OCI-M2 (cell line): ENCODE measurements around the gene INSL3.
A peak's percentile ranks its signal among the peaks of the same experiment; 100 is the strongest.
"Not testable (repeated sequence)": the region's sequence is repeated elsewhere in the genome, so short reads cannot be mapped to it uniquely, and the experiment has no call there.

Source experiments
- DNase-seq: peaks from one replicate; lab custom pipeline; 2025; ENCODE audit not compliant: unreplicated experiment; lab: John Stamatoyannopoulos, UW

The INSL3 gene

DNA sequence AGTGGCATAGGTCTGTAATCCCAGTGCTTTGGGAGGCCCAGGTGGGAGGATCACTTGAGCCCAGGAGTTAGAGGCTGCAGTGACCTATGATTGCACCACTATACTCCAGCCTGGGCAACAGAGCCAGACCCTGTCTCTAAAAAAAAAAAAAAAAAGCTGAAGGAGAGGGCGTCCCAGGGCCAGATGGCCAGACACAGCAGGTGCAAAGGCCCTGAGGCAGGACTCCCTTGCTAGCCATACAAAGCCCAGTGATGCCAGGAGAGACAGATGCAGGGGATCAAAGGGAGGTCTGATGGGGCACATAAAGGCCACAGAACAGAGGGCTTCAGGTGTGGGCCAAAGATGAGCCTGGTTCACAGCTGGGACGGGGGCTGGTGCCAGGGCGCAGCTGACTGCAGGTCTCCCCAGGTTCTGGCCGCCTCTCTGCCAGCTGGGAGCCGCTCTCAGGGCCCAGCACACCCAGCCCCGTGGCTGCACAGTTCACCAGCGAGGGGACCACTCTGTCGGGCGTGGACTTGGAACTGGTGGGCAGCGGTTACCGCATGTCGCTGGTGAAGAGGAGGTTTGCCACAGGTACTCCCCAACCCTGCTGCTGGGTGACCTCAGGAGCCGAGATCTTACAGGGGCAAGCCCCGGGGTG lies 33.9 kb downstream of the INSL3 start:
- no peak for DNase-seq

DNA sequence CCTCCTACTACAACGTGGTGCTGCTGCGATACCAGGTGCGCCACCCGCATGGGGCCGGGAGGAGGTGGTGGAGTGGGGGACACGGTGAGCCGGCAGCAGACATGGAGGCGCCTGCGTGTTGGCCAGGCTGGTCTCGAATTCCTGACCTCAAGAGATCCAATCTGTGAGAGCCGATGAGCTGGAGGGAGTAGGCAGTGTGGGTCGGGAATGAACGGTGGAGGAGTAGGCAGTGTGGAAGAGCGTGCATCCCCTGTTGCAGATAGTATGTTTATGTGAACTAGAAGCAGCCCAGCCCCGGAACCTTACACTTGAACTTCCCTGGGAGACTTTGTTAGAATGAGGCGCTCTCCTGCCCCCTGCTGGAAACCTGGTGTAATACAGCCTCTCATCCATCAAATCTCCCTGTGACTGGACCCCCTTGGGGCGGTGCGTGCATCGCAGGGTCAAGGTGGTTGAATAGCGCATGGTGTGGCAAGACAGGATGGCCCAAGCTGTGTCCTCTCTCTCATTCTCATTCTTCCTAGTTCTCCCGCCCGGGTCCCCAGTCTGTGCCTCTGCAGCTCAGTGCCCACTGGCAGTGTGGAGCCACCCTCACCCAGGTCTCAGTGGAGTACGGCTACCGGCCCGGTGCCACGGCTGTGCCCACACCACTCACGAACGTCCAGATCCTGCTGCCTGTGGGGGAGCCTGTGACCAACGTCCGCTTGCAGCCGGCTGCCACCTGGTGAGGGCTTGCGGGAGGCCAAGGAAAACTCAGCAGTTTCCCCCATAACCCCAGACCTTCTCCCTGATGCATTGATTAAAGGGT lies 36.9 kb downstream of the INSL3 start:
- DNase-seq, result peak; percentile 67

DNA sequence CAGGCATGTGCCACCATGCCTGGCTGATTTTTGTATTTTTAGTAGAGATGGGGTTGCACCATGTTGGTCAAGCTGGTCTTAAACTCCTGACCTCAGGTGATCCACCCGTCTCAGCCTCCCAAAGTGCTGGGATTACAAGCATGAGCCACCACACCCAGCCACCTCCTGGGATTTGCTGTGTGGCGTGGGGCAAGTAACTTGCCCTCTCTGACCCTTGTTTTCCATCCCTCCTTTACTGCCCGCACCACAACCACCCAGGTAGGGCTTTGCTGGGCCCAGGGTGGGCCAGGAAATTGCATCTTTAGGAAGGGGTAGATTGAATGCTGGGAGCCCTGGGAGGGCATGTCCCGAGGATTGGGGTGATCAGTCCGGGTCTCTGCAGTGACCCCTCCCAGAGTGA lies 37.6 kb downstream of the INSL3 start:
- DNase-seq, result not testable (repeated sequence)

DNA sequence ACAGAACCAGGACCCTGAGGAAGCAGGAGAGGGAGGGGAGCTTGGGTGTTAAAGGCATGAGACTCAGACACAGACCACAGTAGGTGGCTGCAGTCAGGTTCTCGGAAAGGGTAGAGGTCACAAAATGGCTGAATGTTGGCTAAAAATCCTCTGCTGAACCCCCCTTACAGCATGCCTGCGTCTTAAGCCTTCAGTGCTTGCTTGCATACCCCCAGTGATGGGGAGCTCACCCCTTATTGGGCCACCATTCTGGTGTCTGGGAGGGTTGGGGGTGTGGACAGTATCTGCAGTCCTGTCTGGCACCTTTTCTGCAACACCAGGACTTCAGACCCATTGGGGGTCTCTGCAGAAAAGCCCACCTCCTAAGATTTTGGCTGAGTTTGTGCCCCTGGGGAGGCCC lies 40.5 kb downstream of the INSL3 start:
- no peak for DNase-seq

DNA sequence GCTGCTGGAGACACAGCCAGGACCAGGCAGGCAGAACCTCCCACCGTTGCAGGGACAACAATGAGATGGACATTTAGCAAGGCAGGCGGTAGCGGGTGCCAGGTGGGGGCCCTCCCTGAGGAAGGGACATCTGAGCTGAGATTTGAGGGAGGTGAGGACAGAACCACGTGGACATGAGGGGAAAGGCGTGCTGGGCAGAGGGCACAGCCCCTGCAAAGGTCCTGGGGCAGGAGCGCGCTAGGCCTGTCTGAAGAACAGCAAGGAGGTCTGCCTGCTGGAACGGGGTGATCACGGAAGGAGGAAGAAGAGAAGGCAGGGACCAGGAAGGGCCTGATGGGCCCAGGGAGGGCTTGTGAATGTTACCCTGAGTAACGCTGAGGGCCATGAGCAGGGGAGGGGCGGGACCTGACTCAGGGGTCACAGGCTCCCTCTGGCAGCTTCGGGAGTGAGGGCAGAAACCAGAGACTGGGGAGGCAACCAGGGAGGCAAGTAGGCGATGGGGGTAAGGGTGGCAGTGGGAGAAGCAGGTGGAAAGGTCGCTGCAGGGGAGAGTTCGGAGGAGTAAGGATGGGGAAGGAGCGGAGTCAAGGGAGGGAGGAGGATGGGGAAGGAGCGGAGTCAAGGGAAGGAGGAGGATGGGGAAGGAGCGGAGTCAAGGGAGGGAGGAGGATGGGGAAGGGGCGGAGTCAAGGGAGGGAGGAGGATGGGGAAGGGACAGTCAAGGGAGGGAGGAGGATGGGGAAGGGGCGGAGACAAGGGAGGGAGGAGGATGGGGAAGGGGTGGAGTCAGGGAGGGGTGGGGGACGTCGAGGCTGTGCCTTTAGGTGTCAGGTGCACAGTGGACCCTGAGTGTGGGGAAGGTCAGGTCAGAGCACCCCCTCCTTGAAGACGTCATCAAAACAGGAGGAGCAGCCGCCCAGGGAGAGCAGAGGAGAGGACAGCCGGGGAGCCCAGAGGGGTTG lies 42.1 kb downstream of the INSL3 start:
- DNase-seq, result no peak

DNA sequence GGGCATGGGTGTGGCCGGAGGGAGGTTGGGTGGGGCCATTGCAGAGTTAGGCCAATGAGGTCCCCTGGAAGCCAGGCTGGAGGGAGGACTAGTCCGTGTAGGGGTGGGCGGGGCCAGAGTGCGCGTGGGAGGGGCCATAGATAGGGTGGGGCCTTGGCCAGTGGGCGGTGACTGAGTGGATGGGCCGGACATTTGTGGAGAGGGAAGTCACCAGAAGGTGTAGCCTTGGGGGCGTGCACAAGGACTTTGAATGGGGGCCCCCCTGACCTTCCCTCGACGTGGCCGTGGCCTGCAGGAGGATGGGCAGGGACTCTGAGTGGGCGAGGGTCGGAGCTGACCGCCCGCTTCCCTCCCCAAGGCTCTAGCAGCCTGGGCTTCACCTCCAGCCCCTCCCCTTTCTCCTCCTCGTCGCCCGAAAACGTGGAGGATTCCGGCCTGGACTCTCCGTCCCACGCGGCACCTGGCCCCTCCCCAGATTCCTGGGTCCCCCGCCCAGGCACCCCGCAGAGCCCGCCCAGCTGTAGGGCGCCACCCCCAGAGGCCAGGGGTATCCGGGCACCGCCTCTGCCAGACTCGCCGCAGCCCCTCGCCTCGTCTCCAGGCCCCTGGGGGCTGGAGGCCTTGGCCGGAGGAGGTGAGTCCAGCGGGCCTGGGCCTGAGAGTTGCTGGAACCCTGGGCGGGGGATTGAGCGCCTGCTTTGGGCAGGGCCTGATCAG lies 42.9 kb downstream of the INSL3 start:
- DNase-seq, result no peak

DNA sequence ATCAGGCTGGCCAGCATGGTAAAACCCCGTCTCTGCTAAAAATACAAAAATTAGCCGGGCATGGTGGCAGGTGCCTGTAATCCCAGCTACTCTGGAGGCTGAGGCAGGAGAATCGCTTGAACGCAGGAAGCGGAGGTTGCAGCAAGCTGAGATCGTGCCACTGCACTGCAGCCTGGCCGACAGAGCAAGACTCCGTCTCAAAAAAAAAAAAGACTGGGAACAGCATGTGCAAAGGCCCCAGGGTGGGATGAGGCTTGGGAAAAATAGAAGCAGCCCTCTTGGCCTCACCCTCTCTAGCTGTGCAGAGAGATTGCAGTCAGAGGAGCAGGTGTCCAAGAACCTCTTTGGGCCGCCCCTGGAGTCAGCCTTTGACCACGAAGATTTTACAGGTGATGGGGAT lies 43.5 kb downstream of the INSL3 start:
- not testable (repeated sequence) for DNase-seq

DNA sequence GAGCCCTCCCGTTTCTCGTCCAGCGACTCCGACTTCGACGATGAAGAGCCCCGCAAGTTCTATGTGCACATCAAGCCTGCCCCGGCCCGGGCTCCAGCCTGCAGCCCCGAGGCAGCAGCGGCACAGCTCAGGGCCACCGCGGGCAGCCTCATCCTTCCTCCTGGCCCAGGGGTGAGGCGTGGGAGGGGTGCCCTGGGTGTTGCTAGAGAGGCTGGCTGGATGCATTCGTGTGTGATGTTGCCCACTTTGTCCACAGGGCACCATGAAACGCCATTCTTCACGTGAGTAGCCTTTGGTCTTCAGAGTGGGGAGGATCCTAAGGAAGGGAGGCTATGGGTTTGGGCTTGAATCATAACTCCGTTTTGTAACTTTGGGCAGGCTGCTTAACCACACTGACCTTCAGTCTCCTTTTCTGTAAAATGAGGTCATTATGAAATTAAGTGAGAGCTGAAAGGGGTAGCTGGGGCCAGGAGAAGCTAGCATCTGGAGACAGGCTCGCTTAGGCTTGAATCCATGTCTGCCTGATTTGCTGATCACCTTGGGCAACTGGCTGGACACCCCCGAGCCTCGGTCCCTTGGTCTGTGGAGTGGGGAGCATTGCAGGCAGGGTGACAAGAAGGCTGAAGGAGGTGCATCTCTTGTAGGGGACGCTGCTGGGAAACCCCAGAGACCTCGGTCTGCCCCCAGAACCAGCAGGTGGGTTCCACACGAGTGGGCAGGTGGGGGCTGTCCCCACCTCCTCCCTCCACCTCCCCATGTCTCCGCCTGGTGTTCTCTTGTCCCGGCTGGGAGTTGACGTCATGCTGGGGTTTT lies 45.1 kb downstream of the INSL3 start:
- no peak for DNase-seq

DNA sequence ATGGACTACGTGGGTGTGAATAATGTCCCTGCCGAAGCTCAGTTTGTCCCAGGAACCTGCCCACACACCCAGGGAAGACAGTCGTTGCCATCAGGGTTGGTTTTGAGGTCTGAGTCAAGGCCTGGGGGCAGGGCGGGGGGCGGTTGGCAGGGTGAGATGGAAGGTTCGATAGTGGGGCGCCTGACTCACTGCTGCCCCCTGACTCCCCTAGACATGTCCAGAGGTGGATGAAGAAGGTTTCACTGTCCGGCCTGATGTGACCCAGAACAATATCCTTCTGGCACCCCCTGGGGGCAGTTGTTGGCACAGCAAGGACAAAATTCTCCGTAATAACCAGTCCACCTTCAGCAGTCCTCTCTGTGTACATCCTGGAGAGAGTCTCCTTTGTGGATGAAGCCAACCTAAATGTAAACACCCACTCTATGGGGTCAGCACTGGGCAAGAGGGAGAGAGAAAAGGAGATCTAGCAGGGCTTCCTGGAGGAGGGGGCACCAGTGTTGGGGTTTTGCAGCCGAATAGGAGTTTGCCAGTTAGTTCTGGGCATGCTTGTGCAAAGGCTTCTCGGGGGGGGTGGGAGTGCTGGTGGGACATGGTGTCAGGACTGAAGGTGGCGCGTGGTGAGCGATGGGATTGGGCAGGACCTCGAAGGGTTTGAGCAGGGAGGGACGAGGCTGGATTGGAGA lies 45.9 kb downstream of the INSL3 start:
- DNase-seq, result no peak

DNA sequence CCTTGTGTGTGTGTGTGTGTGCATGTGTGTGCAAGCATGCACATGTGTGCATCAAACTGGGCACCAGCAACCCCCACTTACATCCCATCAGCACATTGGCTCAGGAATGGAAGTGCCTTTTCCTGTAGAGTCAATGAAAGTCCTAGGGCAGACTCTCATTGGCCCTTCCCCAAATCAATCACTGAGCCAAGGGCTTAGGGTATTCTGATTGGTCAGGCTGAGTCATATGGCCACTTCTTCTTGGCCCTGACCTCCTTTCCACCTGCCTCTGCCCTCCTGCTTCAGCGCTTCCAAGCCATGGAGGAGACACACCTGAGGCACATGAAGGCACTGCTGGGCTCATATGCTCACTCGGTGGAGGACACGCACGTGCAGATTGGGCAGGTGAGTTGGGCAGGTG lies 49.1 kb downstream of the INSL3 start:
- DNase-seq, result no peak

DNA sequence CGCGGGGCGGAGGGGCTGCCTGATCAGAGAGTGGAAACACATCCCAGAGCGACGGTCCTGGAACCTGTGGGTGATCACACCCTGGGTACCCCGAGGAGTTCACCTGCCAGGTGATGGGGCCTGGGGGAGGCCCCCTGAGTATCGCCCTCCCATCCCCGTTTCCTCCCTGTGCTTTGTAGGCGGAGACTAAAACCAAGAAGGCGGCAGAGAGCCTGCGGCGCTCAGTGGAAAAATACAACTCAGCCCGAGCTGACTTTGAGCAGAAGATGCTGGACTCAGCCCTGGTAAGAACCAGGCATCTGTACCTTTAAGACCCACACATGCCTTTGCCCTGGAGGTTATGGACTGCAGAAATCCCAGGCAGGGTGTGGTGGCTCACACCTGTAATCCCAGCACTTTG lies 50.7 kb downstream of the INSL3 start:
- DNase-seq, result no peak

DNA sequence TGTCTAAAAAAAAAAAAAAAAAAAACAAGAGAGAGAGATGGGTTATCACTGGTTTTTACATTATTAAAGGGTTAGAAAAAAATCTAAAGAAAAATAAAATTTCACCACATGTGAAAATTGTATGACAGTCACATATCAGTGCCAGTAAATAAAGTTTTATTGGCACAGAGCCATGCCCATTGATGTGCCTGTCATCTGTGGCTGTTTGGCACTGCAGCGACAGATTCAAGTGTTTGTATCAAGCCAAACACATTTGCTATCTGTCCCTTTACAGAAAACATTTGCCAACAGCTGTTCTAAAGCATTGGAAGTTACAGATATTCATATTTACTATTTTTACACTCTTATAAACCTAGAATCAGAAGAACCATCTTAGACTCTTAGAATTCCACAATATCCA lies 53.8 kb downstream of the INSL3 start:
- no peak for DNase-seq

DNA sequence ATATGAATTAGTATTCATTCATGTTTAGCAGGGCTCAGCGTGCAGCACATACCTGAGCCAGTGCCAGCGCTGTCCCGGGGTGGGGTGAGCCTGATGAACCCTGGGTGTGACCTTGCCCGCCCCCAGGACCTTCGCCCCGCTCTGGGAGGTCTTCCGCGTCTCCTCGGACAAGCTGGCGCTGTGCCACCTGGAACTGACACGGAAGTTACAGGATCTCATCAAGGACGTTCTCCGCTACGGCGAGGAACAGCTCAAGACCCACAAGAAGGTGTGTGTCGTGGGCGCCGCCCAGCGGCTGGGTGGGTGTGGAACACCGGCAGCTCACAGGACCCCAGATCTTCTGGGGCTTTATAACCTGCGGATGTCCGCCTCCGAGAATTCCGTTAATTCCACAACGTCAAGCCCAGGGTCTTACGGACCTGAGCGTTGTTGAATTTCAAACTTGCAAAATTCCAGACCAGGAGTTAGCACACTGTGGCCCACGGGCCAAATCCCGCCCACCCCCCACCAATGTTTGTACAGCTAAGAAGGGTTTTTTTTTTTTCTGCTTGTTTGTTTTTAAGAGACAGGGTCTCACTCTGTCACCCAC lies 54.7 kb downstream of the INSL3 start:
- DNase-seq, result peak; percentile 50
